Smooth muscle cell (in vitro differentiated cells): ENCODE results near the gene DUSP23. TPM values are rescaled to one million over a fixed set of nuclear protein-coding genes. Genes with fewer than 3 reads are reported as not detected.

Experiments
- DNase-seq: peaks from one replicate; lab custom pipeline; 2025; ENCODE audit not compliant: unreplicated experiment; lab: John Stamatoyannopoulos, UW
- H2AFZ ChIP-seq: fragments of 200-600 bp; sonication (generic); 2 replicates; pipeline ENCODE4 v1.6.0; 2016; ENCODE audit warnings: antibody characterized with exemption, low read depth, mild to moderate bottlenecking
- H3F3A ChIP-seq: fragments of 200-600 bp; sonication (generic); 2 replicates; pipeline ENCODE4 v1.6.0; 2017; ENCODE audit warnings: antibody characterized with exemption, low read depth
- H3K27ac ChIP-seq: fragments of 200-600 bp; sonication (generic); 2 replicates; pipeline ENCODE4 v1.5.1; 2016; ENCODE audit warnings: low read depth, mild to moderate bottlenecking
- H3K27me3 ChIP-seq: fragments of 200-600 bp; sonication (generic); 2 replicates; pipeline ENCODE4 v1.6.1; 2016; ENCODE audit warnings: low read depth, mild to moderate bottlenecking
- H3K36me3 ChIP-seq: fragments of 200-600 bp; sonication (generic); 2 replicates; pipeline ENCODE4 v1.5.1; 2016; ENCODE audit warnings: low read depth
- H3K4me1 ChIP-seq: fragments of 200-600 bp; sonication (generic); 2 replicates; pipeline ENCODE4 v1.5.1; 2016; ENCODE audit warnings: low read depth
- H3K4me2 ChIP-seq: fragments of 200-600 bp; sonication (generic); 2 replicates; pipeline ENCODE4 v1.6.0; 2016; ENCODE audit warnings: mild to moderate bottlenecking
- H3K4me3 ChIP-seq: fragments of 200-600 bp; sonication (generic); 2 replicates; pipeline ENCODE4 v1.5.1; 2016; ENCODE audit warnings: mild to moderate bottlenecking
- H3K79me2 ChIP-seq: fragments of 200-600 bp; sonication (generic); 2 replicates; pipeline ENCODE4 v1.6.0; 2016; ENCODE audit warnings: low read depth, mild to moderate bottlenecking
- H3K9ac ChIP-seq: fragments of 200-600 bp; sonication (generic); 2 replicates; pipeline ENCODE4 v1.6.0; 2016; ENCODE audit warnings: low read depth
- H3K9me3 ChIP-seq: fragments of 200-600 bp; sonication (generic); replicated peaks from 2 replicates; pipeline ENCODE4 v1.5.1; 2016; ENCODE audit warnings: low read depth
- H4K20me1 ChIP-seq: fragments of 200-600 bp; sonication (generic); 2 replicates; pipeline ENCODE4 v1.6.0; 2016; ENCODE audit warnings: low read depth
- CTCF ChIP-seq: fragments of 200-600 bp; sonication (generic); IDR thresholded peaks from 2 replicates; pipeline ENCODE4 v1.5.1; 2017; ENCODE audit warnings: borderline replicate concordance, mild to moderate bottlenecking, antibody characterized with exemption; ENCODE audit not compliant: insufficient read depth, poor library complexity, severe bottlenecking
- WGBS: methylation state at CpG from one replicate; pipeline ENCODE4 v1.1.7; 2016; ENCODE audit warnings: low lambda C conversion rate; 5-methylcytosine and 5-hydroxymethylcytosine counted together
- polyA plus RNA-seq: library from polyadenylated mRNA; unstranded; fragments of >200 nt; fragmentation: Nextera tagmentation; extraction: Ambion mirVana; gene quantifications from 2 replicates; pipeline ENCODE4 v1.2.1, GENCODE V29; 2016
- total RNA-seq: library from RNA; depleted of rRNA; stranded (reverse); fragments of >200 nt; gene quantifications from 2 replicates; pipeline ENCODE4 v1.2.3, GENCODE V29; 2014

DUSP23 gene
- total and polyA plus RNA-seq, 2 experiments from 2014 or later, result 32.9 to 41.4 TPM

GRCh38 chr1:159798893-159799292 is 18.1 kb downstream of the DUSP23 start:
- H3K4me2 ChIP-seq, result no peak overlapping the region
- H3K4me1 ChIP-seq, result no peaks in the 10 kb centered on the region
- no peak overlapping the region for H3K27ac ChIP-seq
- TF ChIP-seq CTCF, result peak; percentile 75
- no peak overlapping the region for H3K4me3 ChIP-seq
- WGBS, result 0% methylated on average over 2 of the region's 2 CpGs
- H3K79me2 ChIP-seq, result no peaks in the 10 kb centered on the region
- peaks cover 16% of the 10 kb centered on the region for H3K27me3 ChIP-seq
- H3K9me3 ChIP-seq, result no peaks in the 10 kb centered on the region
- DNase-seq, result no peak
- no peaks in the 10 kb centered on the region for H3K36me3 ChIP-seq
- no peak overlapping the region for H3K9ac ChIP-seq
- peak overlapping the region; percentile 19 for H2AFZ ChIP-seq
- no peaks in the 10 kb centered on the region for H4K20me1 ChIP-seq
- H3F3A ChIP-seq, result no peaks in the 10 kb centered on the region

GRCh38 chr1:159799446-159799985 is 18.8 kb downstream of the DUSP23 start:
- H3K36me3 ChIP-seq, result no peaks in the 10 kb centered on the region
- H3K4me2 ChIP-seq, result no peak overlapping the region
- no peaks in the 10 kb centered on the region for H3K4me1 ChIP-seq
- TF ChIP-seq CTCF, result no peak
- H3K4me3 ChIP-seq, result no peak overlapping the region
- 97% methylated on average over 4 of the region's 4 CpGs for WGBS
- H3K79me2 ChIP-seq, result no peaks in the 10 kb centered on the region
- H4K20me1 ChIP-seq, result no peaks in the 10 kb centered on the region
- H3K27ac ChIP-seq, result no peak overlapping the region
- no peaks in the 10 kb centered on the region for H3K9me3 ChIP-seq
- peak overlapping the region; percentile 19 for H2AFZ ChIP-seq
- no peak overlapping the region for H3K9ac ChIP-seq
- no peak for DNase-seq
- H3K27me3 ChIP-seq, result peaks cover 16% of the 10 kb centered on the region
- H3F3A ChIP-seq, result no peaks in the 10 kb centered on the region

DNA sequence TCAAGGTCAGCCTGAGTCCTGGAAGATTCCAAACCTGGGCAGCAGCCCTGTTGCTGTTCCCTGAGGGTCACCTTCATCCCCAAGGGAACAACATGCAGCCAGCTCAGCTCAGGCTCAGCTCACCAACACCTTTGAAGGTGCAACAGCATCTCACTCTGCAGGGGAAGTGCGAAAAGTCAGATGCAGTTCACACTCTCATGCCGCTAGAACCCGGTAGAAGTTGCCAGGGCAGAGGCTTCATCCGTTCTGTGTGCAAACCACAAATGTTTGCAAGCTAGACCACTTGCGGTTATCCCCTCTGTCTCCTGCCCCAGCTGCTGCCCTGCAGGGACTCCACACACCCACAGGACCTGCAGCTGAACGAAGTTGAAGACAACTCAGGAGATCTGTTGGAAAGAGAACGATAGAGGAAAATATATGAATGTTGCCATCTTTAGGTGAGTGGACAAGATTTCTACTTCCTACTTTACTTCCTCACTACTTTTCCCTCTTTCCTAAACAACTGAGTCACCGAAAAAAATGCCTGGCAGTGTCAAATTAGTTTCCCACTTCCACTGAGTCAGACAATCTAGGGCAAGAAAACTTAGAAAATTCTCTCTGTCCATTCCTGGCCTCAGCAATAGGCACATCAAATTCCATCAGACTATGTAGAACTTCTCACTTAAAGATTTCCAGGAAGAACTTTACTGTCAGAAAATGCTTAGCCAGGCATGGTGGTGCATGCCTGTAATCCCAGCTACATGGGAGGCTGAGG is 19.6 kb downstream of the DUSP23 start:
- H3K36me3 ChIP-seq, result no peaks in the 10 kb centered on the region
- H3K4me3 ChIP-seq, result no peak overlapping the region
- no peak overlapping the region for H3K4me2 ChIP-seq
- no peaks in the 10 kb centered on the region for H3K9me3 ChIP-seq
- H3K4me1 ChIP-seq, result no peaks in the 10 kb centered on the region
- WGBS, result 90% methylated on average over 8 of the region's 8 CpGs
- TF ChIP-seq CTCF, result no peak
- no peaks in the 10 kb centered on the region for H3F3A ChIP-seq
- DNase-seq, result no peak
- H4K20me1 ChIP-seq, result no peaks in the 10 kb centered on the region
- H2AFZ ChIP-seq, result no peak overlapping the region
- no peak overlapping the region for H3K27ac ChIP-seq
- H3K27me3 ChIP-seq, result peaks cover 16% of the 10 kb centered on the region
- H3K79me2 ChIP-seq, result no peaks in the 10 kb centered on the region
- H3K9ac ChIP-seq, result no peak overlapping the region
